IMR-90 (cell line): ENCODE results near the gene ADGRG4. TPM values are rescaled to one million over a fixed set of nuclear protein-coding genes. Genes with fewer than 3 reads are reported as not detected.

Experiments used
- ATAC-seq: fragments of 200-7000 bp; cut with Tn5 transposase; 2 replicates; pipeline ENCODE4 v1.9.1; 2020; ENCODE audit warnings: low read depth, mild to moderate bottlenecking, moderate library complexity
- BruUV-seq: library from RNA; stranded (reverse); fragments of 400-500 nt; replicated peaks from 2 replicates; lab custom pipeline; 2021; lab: Mats Ljungman, UMichigan
- CTCF ChIA-PET: fragments of 300-600 bp; formaldehyde crosslinking; extraction: SDS; loops from one replicate; lab custom pipeline; 2021; ENCODE audit warnings: antibody characterized with exemption; lab: Yijun Ruan, JAX
- POLR2A ChIA-PET: fragments of 300-600 bp; sonication (Branson Sonifier 250); formaldehyde crosslinking; loops from one replicate; lab custom pipeline; 2022; ENCODE audit warnings: antibody characterized with exemption; ENCODE audit not compliant: unreplicated experiment; lab: Charles Lee
- DNase-seq: peaks from one replicate; pipeline ENCODE4 v3.0.0; 2013
- H2AFZ ChIP-seq: replicated peaks from 2 replicates; pipeline ENCODE3; 2013; ENCODE audit warnings: low read length, mild to moderate bottlenecking; ENCODE audit not compliant: poor library complexity
- H2AK5ac ChIP-seq: 2 replicates; pipeline ENCODE4 v1.6.1; 2013; ENCODE audit warnings: low read depth, low read length, inconsistent platforms
- H2AK9ac ChIP-seq: replicated peaks from 2 replicates; pipeline ENCODE3; 2013; ENCODE audit warnings: mild to moderate bottlenecking, low read depth, low read length, moderate library complexity; ENCODE audit not compliant: poor library complexity
- H2BK120ac ChIP-seq: 2 replicates; pipeline ENCODE4 v1.6.1; 2013; ENCODE audit warnings: low read depth, low read length, inconsistent platforms
- H2BK15ac ChIP-seq: 3 replicates; pipeline ENCODE4 v1.6.1; 2013; ENCODE audit warnings: low read depth, low read length, inconsistent platforms
- H2BK20ac ChIP-seq: 2 replicates; pipeline ENCODE4 v1.6.1; 2013; ENCODE audit warnings: low read depth, mild to moderate bottlenecking, inconsistent platforms, low read length, moderate library complexity
- H2BK5ac ChIP-seq: 2 replicates; pipeline ENCODE4 v1.6.1; 2013; ENCODE audit warnings: mild to moderate bottlenecking, low read depth, low read length, inconsistent platforms; ENCODE audit not compliant: poor library complexity, severe bottlenecking
- H3K14ac ChIP-seq: replicated peaks from 2 replicates; pipeline ENCODE4 v1.6.1; 2013; ENCODE audit warnings: low read depth, low read length, inconsistent platforms
- H3K18ac ChIP-seq: 2 replicates; pipeline ENCODE4 v1.6.1; 2013; ENCODE audit warnings: low read depth, low read length, control low read depth
- H3K23ac ChIP-seq: 2 replicates; pipeline ENCODE4 v1.6.1; 2013; ENCODE audit warnings: low read depth, low read length, inconsistent platforms
- H3K27ac ChIP-seq: 2 replicates; pipeline ENCODE4 v1.5.1; 2013; ENCODE audit warnings: mild to moderate bottlenecking, control low read depth, low read length; ENCODE audit not compliant: insufficient read depth
- H3K27me3 ChIP-seq: 2 replicates; pipeline ENCODE4 v1.6.1; 2013; ENCODE audit warnings: low read length; ENCODE audit not compliant: control insufficient read depth, insufficient read depth
- H3K36me3 ChIP-seq: 2 replicates; pipeline ENCODE4 v1.6.1; 2013; ENCODE audit warnings: low read length, mixed read lengths; ENCODE audit not compliant: control insufficient read depth, insufficient read depth
- H3K4ac ChIP-seq: 2 replicates; pipeline ENCODE4 v1.6.1; 2013; ENCODE audit warnings: low read depth, low read length, inconsistent platforms
- H3K4me1 ChIP-seq: 2 replicates; pipeline ENCODE4 v1.6.1; 2013; ENCODE audit warnings: low read length, mixed read lengths; ENCODE audit not compliant: control insufficient read depth, insufficient read depth
- H3K4me2 ChIP-seq: 2 replicates; pipeline ENCODE4 v1.6.1; 2013; ENCODE audit warnings: low read depth, mild to moderate bottlenecking, control low read depth, low read length, moderate library complexity
- H3K4me3 ChIP-seq: 2 replicates; pipeline ENCODE4 v1.5.1; 2013; ENCODE audit warnings: low read depth, mild to moderate bottlenecking, control low read depth, low read length, moderate library complexity; ENCODE audit not compliant: insufficient read depth
- H3K56ac ChIP-seq: 2 replicates; pipeline ENCODE4 v1.6.1; 2013; ENCODE audit warnings: low read length, inconsistent platforms; ENCODE audit not compliant: insufficient read depth; ENCODE audit errors: extremely low read depth
- H3K79me1 ChIP-seq, 2 experiments: 2 replicates each; pipeline ENCODE4 v1.6.1; 2013; ENCODE audit warnings: low read length in 2 of 2, inconsistent platforms in 1 of 2, low read depth in 1 of 2
- H3K9ac ChIP-seq: 2 replicates; pipeline ENCODE4 v1.6.1; 2013; ENCODE audit warnings: low read depth, low read length, control low read depth
- H3K9me1 ChIP-seq: 2 replicates; pipeline ENCODE4 v1.6.1; 2013; ENCODE audit warnings: low read length, inconsistent platforms; ENCODE audit not compliant: insufficient read depth
- H3K9me3 ChIP-seq: 2 replicates; pipeline ENCODE4 v1.6.1; 2013; ENCODE audit warnings: low read length; ENCODE audit not compliant: control insufficient read depth, insufficient read depth
- H4K20me1 ChIP-seq: 2 replicates; pipeline ENCODE4 v1.6.1; 2013; ENCODE audit warnings: low read length, inconsistent platforms; ENCODE audit not compliant: insufficient read depth
- H4K5ac ChIP-seq: 2 replicates; pipeline ENCODE4 v1.6.1; 2013; ENCODE audit warnings: mild to moderate bottlenecking, low read depth, low read length, control low read depth
- H4K8ac ChIP-seq, 2 experiments: 2 replicates each; pipeline ENCODE4 v1.6.1; 2013; ENCODE audit warnings: low read depth in 2 of 2, low read length in 2 of 2, control low read depth in 1 of 2, inconsistent platforms in 1 of 2
- H4K91ac ChIP-seq: 2 replicates; pipeline ENCODE4 v1.6.1; 2013; ENCODE audit warnings: low read depth, low read length, inconsistent platforms; ENCODE audit not compliant: insufficient read depth
- BHLHE40 ChIP-seq: fragments of 150-350 bp; IDR thresholded peaks from 2 replicates; pipeline ENCODE4 v1.6.1; 2016; ENCODE audit warnings: mild to moderate bottlenecking, low read depth, low read length
- CEBPB ChIP-seq: IDR thresholded peaks from 2 replicates; pipeline ENCODE4 v1.6.1; 2012; ENCODE audit warnings: low read depth, low read length, improper control_type of control experiment
- CHD1 ChIP-seq: IDR thresholded peaks from 2 replicates; pipeline ENCODE4 v1.6.1; 2012; ENCODE audit warnings: low read depth, low read length, improper control_type of control experiment
- CTCF ChIP-seq: conservative IDR thresholded peaks from 2 replicates; pipeline ENCODE4 v1.5.1; 2012; ENCODE audit warnings: mild to moderate bottlenecking, low read depth, low read length, improper control_type of control experiment
- ELK1 ChIP-seq: fragments of 150-350 bp; IDR thresholded peaks from 2 replicates; pipeline ENCODE4 v1.6.1; 2016; ENCODE audit warnings: low read depth, mild to moderate bottlenecking, low read length, moderate library complexity, borderline replicate concordance
- FOS ChIP-seq: fragments of 150-350 bp; IDR thresholded peaks from 2 replicates; pipeline ENCODE4 v1.6.1; 2016; ENCODE audit warnings: low read depth, low read length
- MAFK ChIP-seq: IDR thresholded peaks from 2 replicates; pipeline ENCODE4 v1.6.1; 2012; ENCODE audit warnings: low read depth, low read length, improper control_type of control experiment
- MAZ ChIP-seq: IDR thresholded peaks from 2 replicates; pipeline ENCODE4 v1.6.1; 2012; ENCODE audit warnings: low read depth, mild to moderate bottlenecking, low read length, improper control_type of control experiment, moderate library complexity, borderline replicate concordance
- MXI1 ChIP-seq: IDR thresholded peaks from 2 replicates; pipeline ENCODE4 v1.6.1; 2012; ENCODE audit warnings: low read depth, mild to moderate bottlenecking, low read length, moderate library complexity, borderline replicate concordance
- NFE2L2 ChIP-seq: fragments of 150-350 bp; IDR thresholded peaks from 2 replicates; pipeline ENCODE4 v1.6.1; 2016; ENCODE audit warnings: low read depth, mild to moderate bottlenecking, low read length
- POLR2A ChIP-seq: IDR thresholded peaks from 2 replicates; pipeline ENCODE4 v1.6.1; 2012; ENCODE audit warnings: mild to moderate bottlenecking, low read depth, low read length
- RAD21 ChIP-seq: IDR thresholded peaks from 2 replicates; pipeline ENCODE4 v1.6.1; 2012; ENCODE audit warnings: low read length, improper control_type of control experiment
- RFX5 ChIP-seq: IDR thresholded peaks from 2 replicates; pipeline ENCODE4 v1.8.0; 2012; ENCODE audit warnings: low read depth, mild to moderate bottlenecking, low read length, moderate library complexity
- SMC3 ChIP-seq: fragments of 150-350 bp; IDR thresholded peaks from 2 replicates; pipeline ENCODE4 v1.6.1; 2016; ENCODE audit warnings: low read depth, mild to moderate bottlenecking, antibody characterized with exemption, low read length, moderate library complexity
- USF2 ChIP-seq: fragments of 150-350 bp; IDR thresholded peaks from 2 replicates; pipeline ENCODE4 v1.6.1; 2017; ENCODE audit warnings: mild to moderate bottlenecking, antibody characterized with exemption, low read length, low read depth
- WGBS, 2 experiments: methylation state at CpG; one replicate each; pipeline versions ENCODE4 v1.1.5 to v1.1.7; 2013; ENCODE audit warnings: missing lambda C conversion rate in 2 of 2; ENCODE audit not compliant: insufficient read length in 1 of 2; ENCODE audit errors: extremely low coverage in 2 of 2; 5-methylcytosine and 5-hydroxymethylcytosine counted together
- dilution Hi-C: fragments of 300-500 bp; cut with HindIII; formaldehyde crosslinking; loops from one replicate; pipeline ENCODE4 v1.14.3; 2018; ENCODE audit warnings: low sequenced_read_pairs; ENCODE audit not compliant: unreplicated experiment
- in situ Hi-C: fragments of 300-500 bp; cut with MboI; formaldehyde crosslinking; loops from 3 replicates; pipeline ENCODE4 v1.14.3; 2019; ENCODE audit warnings: low sequenced_read_pairs, inconsistent platforms, mixed read lengths
- intact Hi-C: fragments of 100-400 bp; cut with micrococcal nuclease; formaldehyde crosslinking; loops from 2 replicates; pipeline ENCODE4 v1.10.0; 2022
- polyA plus RNA-seq, 3 experiments: library from polyadenylated mRNA; depleted of rRNA; stranded (reverse); fragments of >200 nt; gene quantifications; 2 replicates each; pipeline ENCODE4 v1.2.3, GENCODE V29; 2012; ENCODE audit warnings: low replicate concordance in 1 of 3
- total RNA-seq: library from RNA; depleted of rRNA; stranded (reverse); fragments of >200 nt; gene quantifications from 2 replicates; pipeline ENCODE4 v1.2.3, GENCODE V29; 2012

ADGRG4 gene
- total and polyA plus RNA-seq, 2 of the 4 experiments (the other 2 are of a cell fraction), result under 0.01 TPM; not detected in 1

GRCh38 chrX:136266828-136267227 is 33.9 kb upstream of the ADGRG4 start:
- no peak for TF ChIP-seq MAFK
- TF ChIP-seq BHLHE40, result no peak
- no peak for TF ChIP-seq CHD1
- no peak for TF ChIP-seq MAZ
- TF ChIP-seq MXI1, result no peak
- TF ChIP-seq RFX5, result no peak
- TF ChIP-seq NFE2L2, result no peak
- TF ChIP-seq SMC3, result no peak
- TF ChIP-seq USF2, result no peak
- TF ChIP-seq CEBPB, result no peak
- no peak for TF ChIP-seq ELK1
- TF ChIP-seq POLR2A, result no peak
- no peak for TF ChIP-seq CTCF
- no peak for TF ChIP-seq RAD21
- no peak for TF ChIP-seq FOS
- peaks cover 8% of the 10 kb centered on the region; the same call in 1 of the 2 replicates for H3K9me1 ChIP-seq
- no peak overlapping the region for H2AK5ac ChIP-seq
- no peak overlapping the region for H3K4me2 ChIP-seq
- H3K56ac ChIP-seq, result no peak overlapping the region
- POLR2A ChIA-PET, result no interaction called here
- no peak overlapping the region for H3K4me3 ChIP-seq
- H2BK120ac ChIP-seq, result no peak overlapping the region
- no peak overlapping the region for H3K9ac ChIP-seq
- no CpG with 5 or more reads among the region's 1 CpG for WGBS, 2 experiments
- no peak overlapping the region for H4K8ac ChIP-seq
- no peak overlapping the region for H3K4ac ChIP-seq
- no peak overlapping the region for H2BK20ac ChIP-seq
- H2AK9ac ChIP-seq, result no peak overlapping the region
- no peaks in the 10 kb centered on the region for H3K79me1 ChIP-seq
- no peak overlapping the region for H3K14ac ChIP-seq
- DNase-seq, result no peak
- CTCF ChIA-PET, result interaction anchor here (1.4 kb wide), 1 partner anchor 20 kb away, joined by 3 read pairs; no protein-coding TSS in a partner anchor
- BruUV-seq, result no TSS peak
- H2BK5ac ChIP-seq, result no peak overlapping the region
- H3K18ac ChIP-seq, result no peak overlapping the region
- no peaks in the 10 kb centered on the region for H4K20me1 ChIP-seq
- no peak overlapping the region for H3K27ac ChIP-seq
- no peak overlapping the region for H4K91ac ChIP-seq
- H2AFZ ChIP-seq, result no peak overlapping the region
- no peak overlapping the region for H2BK15ac ChIP-seq
- in situ Hi-C loops (no loop called here), intact Hi-C loops (loop anchor here (2.0 to 10.0 kb wide), 2 partner anchors 100 to 428 kb away; no protein-coding TSS in a partner anchor), dilution Hi-C loops (no loop called here)
- H3K9me3 ChIP-seq, result no peaks in the 10 kb centered on the region
- ATAC-seq, result no peak
- H3K23ac ChIP-seq, result no peak overlapping the region
- no peaks in the 10 kb centered on the region for H3K27me3 ChIP-seq
- peaks cover 5% of the 10 kb centered on the region for H3K4me1 ChIP-seq
- no peaks in the 10 kb centered on the region for H3K36me3 ChIP-seq
- no peak overlapping the region for H4K5ac ChIP-seq
